ENCODE data around the gene WDR18.
"Not testable (repeated sequence)": the region's sequence is repeated elsewhere in the genome, so short reads cannot be mapped to it uniquely, and the experiment has no call there.

WDR18 gene

DNA sequence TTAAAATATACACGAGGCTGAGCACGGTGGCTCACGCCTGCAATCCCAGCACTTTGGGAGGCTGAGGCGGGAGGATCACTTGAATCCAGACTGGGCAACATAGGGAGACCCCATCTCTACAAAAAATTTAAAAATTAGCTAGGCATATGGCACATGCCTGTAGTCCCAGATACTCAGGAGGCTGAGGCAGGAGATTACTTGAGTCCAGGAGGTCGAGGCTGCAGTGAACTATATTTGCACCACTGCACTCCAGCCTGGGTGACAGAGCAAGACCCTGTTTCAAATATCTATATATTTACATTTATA lies 39.7 kb downstream of the WDR18 start:
- not testable (repeated sequence) for DNase-seq

DNA sequence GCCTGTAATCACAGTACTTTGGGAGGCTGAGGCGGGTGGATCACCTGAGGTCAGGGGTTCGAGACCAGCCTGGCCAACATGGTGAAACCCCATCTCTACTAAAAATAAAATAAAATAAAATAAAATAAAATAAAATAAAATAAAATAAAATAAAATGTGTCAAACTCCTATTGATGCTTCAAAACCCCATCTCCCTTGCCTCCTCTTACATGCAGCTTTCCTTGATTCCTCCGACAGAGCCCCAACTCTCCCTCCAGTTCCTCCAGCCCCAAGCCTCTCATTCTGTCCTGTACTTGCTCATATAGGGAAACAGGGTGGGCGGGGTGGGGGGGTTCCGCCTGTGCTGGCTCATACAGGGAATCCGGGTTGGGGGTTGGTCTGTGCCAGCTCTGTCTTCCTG lies 40.9 kb downstream of the WDR18 start:
- DNase-seq = not testable (repeated sequence)

DNA sequence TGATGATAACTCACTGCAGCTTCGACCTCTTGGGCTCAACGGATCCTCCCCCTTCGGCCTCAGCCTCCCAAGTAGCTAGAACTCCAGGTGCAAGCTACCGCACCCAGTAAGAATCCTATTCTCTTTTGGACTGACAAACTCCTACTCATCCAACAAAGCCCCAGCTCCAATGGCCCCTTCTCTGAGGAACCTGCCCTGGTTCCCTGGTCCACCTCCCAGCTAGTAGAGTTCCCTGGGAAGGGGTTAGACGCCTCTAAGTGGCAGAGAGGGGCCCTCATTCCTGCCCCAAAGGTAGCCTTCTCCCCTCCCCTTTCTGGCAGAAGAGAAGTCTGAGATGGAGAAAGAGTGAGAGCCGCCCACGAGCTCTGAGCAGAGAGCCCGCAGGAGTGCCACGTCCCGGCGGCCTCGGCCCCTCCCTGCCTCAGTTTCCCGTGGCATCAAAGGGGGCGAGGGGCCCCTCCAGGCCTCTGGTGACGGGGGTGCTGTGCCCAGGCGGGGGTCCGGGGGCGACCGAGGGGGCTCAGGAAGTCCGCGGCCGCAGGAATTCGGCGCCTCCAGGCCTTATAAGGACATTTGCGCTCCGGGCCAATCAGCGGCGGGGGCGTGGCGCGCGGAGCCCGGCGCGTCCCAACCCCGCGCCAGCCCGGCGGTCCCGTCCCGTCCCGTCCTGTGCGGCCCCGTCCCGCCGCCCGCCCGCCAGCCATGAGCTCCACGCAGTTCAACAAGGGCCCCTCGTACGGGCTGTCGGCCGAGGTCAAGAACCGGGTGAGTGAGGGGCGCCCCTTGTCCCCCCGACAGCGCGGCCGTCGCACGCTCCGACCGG lies 42.0 kb downstream of the WDR18 start, which contains the start of gene CNN2:
TSS of gene CNN2 (plus strand) at position 649 of the 823 bp plus-strand sequence. CDS start at position 703, 54 bp downstream.
- peak; percentile 60 for DNase-seq

DNA sequence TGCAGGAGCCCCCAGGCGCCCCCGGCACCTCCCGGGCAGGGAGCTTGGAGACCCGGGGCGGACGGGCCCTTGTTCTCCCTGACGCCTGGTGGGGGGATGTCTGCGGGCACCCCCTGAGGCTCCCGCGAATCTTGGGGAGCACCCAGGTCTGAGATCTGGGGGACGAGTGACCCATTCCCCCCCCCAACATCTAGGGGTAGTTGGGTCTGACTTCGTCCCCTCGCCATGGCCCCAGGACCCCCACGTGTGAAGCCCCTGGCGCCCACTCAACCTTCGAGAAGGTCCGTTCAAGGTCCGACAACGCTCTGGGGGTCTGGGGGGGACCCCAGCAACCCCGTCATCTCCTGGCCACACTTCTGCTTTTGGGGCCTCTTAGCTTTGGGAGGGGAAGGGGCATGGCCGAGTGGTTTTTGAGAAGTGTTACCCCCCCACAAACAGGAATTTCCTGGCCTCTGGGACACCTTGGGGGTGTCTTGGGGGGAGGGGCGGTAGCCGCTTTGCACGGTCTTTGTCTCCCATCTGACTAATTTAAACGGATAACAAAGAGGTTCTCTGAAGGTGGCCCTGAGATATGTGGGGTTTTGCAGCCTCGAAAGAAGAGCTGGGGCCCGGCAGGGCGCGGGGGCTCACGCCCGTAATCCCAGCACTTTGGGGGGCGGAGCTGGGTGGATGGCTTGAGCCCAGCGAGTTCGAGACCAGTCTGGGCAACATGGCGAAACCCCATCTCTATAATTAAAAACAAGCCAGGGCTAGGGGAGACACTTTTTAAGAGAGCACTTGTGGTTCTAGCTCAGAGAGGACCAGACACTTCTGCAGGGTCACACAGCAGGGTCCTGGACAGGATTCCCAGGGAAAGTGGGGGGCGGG lies 42.9 kb downstream of the WDR18 start:
- DNase-seq = peak; percentile 27

DNA sequence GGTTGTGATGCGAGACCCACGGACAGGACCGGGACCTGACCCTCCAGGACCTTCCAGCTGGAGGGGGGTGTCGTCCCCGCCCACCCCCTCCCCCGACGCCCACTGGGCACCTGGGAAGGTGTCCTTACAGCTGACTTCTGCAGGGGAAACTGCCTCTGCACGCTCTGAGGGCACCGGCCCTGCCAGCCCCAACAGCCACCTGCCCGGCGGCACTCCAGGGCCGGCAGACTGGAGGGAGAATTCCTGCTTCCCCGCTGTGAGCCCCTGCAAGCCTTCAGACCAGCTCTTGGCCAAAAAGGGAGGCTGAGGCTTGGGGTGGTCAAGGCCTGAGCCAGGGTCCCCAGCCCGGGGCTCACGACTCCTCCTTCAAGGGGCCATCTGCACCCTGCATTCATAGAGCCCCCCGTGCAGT lies 43.5 kb downstream of the WDR18 start:
- DNase-seq = no peak

DNA sequence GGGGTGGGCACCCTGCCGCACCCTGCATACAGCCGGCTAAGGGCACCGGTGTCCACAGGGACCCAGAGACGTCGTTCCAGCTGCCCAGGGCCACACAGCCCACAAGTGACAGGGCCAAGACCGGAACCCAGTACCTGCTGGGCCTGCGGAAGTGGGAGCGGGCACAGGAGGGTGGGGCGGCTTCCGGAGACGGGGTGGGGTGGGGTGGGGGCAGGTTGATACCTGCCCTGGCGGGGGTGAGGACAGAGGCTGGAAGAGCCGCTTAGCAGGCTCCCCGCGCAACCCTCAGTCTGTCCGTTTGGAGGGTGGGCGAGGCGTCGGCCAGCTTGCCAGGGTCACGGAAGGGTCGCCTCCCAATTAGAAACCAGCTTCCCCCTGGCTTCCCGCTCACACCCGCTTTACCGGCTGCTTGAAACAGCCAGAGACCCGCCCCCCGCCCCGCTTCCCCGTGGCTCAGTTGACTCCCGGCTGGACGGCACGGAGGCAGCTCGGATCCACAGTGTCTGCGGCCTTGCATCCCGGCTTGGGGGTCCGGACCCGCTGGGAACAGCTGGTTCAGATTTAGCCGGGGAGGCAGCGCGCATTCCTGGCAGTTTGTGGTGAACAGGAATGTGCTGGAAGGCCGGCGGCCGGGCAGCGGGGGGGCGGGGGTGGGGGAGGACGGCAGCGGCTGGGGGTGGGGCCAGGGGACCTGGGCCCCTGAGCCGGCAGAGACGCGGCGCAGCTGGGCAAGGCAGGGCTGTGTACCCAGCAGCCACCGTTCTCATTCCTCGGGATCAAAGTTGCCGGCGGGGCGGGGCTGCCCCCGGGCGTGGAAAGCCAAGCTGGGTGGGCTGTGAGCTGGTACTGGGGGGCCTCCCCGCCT lies 44.1 kb downstream of the WDR18 start:
- peak; percentile 70 for DNase-seq

DNA sequence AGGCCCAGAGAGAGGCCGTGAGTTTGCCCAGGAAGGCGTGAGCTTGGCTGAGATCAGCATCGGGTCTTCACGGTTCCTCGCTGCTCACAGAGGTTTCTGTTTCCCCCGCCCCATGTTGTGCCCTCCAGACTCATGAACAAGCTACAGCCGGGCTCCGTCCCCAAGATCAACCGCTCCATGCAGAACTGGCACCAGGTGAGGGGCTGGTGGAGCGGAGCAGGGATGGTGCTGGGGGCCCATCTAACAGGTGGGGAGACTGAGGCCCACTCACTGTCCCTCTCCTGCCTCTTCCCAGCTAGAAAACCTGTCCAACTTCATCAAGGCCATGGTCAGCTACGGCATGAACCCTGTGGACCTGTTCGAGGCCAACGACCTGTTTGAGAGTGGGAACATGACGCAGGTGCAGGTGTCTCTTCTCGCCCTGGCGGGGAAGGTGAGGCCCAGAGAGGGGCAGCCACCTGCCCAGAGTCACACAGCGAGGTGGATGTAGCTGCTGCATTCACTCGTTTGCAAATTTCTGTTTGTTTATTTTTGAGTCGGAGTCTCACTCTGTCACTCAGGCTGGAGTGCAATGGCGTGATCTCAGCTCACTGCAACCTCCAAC lies 48.2 kb downstream of the WDR18 start:
- no peak for DNase-seq

DNA sequence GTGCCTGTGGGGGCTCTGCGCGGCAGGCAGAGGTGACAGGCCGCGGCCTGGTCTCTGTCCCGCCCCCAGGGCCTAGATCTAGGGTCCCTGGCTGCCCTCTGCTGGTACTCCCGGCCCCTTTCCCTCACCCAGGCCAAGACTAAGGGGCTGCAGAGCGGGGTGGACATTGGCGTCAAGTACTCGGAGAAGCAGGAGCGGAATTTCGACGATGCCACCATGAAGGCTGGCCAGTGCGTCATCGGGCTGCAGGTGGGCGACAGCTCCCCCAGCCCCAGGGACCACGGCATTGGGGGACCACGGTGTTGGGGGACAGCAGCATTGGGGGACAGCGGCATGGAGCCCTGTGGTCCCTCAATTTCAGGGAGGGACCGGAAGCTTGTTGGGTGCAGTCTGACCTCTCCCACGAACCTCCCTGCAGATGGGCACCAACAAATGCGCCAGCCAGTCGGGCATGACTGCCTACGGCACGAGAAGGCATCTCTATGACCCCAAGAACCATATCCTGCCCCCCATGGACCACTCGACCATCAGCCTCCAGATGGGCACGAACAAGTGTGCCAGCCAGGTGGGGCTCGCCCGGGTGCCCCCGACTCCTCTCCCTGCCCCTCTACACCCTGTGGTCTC lies 52.0 kb downstream of the WDR18 start:
- no peak for DNase-seq

DNA sequence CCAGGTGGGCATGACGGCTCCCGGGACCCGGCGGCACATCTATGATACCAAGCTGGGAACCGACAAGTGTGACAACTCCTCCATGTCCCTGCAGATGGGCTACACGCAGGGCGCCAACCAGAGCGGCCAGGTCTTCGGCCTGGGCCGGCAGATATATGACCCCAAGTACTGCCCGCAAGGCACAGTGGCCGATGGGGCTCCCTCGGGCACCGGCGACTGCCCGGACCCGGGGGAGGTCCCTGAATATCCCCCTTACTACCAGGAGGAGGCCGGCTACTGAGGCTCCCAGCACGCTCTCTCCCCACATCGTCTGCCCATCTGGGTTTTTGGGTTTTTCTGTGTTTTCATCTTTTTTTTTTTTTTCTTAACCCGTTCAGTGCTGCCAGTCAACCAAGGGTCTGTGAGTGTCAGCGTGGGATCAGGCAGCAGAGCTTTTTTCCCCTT lies 53.5 kb downstream of the WDR18 start:
- no peak for DNase-seq

DNA sequence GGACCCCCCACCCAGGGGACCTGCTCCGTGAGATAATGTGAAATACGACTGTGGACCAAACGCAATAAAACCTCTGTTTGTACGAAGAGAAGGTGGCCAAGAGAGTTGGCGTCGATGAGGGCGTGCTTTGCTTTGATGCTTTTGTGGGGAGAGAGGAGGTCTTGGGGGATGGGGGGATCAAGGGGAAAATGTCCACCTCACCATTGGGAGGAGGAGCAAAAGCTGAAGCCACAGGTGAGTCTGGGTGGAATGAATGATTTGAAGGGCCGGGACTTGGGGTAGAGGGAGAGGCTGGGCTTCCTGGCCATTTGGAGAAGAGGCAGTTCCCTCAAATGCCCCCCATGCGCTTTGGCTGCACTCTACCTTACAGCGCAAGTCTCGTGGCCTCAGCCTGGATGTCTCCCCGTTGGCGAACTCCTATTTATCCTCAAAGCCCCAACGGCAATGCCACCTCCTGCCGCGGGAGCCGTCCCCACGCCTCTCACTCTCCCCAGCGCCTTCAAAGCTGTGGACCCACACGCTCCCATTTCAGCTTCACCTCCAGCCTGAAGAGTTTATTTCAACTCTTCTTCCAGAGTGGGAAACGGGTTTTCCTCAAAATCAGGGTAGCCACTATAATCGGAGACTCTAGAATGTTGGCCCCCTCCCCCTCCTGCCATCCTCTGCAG lies 55.0 kb downstream of the WDR18 start:
- peak; percentile 30 for DNase-seq

DNA sequence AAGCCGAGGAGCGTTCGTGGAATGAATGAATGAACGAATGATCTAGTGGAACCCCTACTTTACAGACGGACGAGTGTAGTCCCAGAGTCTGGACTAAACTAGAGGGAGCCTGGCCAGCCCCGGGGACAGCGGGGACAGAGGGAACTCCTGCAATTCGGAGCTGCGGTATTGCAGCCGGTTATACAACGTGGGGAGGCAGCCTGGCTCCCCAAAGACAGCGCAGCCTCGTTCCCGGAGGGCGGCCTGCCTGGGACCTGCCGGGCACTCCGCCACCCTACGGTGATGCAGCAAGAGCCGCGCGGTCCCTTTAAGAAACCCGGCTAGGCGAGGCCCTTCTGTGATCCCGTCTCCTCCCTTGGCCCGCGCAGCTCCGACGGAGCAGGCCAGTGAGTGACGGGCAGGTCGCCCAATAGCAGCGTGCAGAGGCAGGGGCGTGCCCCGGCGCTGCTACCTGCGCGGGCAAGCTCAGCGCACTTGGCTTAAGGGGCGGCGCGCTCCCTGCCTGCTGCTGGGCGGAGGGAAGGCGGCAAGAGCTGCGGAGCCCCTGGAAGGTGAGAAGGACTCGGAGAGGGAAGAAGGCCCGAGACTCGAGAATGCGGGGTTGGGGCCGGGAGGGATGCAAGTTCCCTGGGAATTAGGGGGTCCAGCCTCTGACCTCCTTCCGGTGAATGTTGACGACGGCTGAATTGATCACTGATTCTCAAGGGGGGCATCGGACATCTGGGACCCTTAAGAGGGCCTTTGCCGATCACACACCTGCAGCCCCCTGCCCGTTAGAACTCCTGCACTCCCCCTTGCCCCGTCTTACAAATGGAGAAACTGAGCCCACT lies 55.7 kb downstream of the WDR18 start, which contains the start of gene ABCA7:
TSS of gene ABCA7 (plus strand) at position 462 of the 830 bp plus-strand sequence. CDS start 1,255 bp downstream, outside the sequence.
- peak; percentile 98 for DNase-seq

DNA sequence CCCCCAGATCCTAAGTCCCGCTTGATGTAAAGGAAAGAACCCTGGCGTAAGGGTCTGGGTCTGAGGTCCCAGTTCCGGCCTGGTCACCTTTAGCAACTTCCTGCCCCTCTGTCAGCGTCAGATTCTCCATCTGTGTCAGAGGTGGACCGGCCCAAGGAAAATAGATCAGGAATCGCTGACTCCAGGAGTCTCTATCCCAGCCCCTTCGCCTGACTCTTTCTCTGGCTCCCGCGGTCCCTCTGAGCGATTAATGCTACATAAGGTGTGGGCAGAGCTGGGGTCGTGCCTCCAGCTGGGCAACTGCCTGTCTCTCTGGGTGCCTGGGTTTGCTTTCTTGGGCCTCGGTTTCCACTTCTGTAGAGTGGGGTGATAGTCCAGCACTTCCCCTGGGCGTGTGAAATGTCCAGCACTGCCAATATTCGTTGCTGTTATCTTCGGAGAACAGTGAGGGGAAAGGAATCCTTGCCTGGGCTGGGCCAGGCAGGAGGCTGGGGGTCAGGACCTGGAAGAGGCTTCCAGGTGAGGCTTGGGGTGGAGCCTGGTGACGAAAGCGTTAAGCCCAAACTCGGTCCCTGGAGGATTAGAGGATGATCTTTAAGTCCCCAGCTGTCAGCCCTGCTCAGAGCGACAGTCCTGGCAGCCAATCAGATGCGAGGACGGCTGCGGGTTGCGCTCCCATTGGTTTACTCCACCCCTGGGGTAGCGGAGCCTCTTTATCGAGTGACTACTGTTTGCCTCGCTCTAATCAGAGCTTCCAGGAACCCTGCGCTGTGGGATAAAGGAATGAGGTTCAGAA lies 56.5 kb downstream of the WDR18 start:
- peak; percentile 86 for DNase-seq

DNA sequence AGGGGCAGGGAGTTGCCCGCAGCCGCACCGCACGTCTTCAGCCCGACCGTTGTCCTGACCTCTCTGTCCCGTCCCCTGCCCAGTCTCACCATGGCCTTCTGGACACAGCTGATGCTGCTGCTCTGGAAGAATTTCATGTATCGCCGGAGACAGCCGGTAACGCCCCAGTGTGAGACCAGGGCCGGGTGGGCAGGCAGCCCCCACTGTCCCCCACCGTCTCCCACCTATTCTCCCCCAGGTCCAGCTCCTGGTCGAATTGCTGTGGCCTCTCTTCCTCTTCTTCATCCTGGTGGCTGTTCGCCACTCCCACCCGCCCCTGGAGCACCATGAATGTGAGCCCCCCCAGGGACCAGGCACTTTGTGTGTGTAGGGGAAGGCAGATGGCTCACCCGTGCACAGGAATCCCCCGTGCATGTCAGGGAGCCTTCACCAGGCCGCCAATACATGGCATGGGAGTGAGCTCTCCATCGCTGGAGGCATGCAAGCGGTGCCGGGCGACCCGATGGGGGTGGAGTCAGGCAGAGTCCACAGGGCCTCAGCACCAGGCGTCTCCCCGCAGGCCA lies 57.2 kb downstream of the WDR18 start:
- DNase-seq = no peak

DNA sequence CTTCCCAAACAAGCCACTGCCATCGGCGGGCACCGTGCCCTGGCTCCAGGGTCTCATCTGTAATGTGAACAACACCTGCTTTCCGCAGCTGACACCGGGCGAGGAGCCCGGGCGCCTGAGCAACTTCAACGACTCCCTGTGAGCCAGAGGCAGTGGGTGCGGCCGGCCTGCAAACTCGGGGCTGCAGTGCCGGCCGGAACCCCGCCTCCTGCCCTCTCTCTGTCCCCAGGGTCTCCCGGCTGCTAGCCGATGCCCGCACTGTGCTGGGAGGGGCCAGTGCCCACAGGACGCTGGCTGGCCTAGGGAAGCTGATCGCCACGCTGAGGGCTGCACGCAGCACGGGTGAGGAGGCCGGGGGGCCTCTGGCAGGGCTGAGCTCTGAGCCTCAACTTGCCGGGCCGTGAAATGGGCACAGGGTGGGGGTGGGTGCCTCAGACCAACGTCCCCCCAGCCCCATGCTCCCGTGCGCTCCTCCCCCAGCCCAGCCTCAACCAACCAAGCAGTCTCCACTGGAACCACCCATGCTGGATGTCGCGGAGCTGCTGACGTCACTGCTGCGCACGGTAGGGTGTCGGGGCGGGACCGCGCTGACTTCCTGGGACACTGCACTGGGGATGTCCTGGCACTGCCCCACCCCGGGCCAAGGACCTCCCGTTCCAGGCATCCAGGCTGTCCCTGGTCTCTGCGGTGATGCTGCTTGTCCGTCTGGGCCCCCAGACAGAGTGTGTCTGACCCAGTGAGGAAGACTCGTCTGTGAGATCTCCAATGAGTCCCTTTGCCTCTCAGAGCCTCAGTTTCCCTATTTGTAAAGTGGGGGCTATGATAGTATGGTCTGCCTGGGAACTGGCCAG lies 57.9 kb downstream of the WDR18 start:
- no peak for DNase-seq

DNA sequence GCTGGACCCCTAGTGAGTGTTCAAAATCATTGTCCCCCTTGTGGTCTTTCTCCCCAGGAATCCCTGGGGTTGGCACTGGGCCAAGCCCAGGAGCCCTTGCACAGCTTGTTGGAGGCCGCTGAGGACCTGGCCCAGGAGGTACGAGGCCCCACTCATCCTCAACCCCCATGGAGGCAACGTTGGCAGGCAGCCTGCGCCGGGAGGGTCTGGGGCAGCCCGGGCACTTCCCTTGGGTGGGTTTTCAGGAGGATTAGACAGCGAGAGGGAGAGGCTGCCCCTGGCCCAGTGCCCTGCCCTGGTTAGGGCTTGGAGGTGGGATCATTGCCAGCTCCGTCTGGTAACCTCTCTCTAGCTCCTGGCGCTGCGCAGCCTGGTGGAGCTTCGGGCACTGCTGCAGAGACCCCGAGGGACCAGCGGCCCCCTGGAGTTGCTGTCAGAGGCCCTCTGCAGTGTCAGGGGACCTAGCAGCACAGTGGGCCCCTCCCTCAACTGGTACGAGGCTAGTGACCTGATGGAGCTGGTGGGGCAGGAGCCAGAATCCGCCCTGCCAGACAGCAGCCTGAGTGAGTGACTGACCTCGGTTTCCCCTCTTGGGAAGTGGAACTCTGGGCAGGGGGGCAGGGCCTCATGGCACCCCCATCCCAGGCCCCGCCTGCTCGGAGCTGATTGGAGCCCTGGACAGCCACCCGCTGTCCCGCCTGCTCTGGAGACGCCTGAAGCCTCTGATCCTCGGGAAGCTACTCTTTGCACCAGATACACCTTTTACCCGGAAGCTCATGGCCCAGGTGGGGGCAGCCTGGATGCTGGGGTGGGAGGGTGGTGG lies 58.8 kb downstream of the WDR18 start:
- DNase-seq = no peak

Data from central memory CD4-positive, alpha-beta T cell (primary cell).